ENCODE measurements around the gene EMC9. TPM values are rescaled to one million over a fixed set of nuclear protein-coding genes. Genes with fewer than 3 reads are reported as not detected.
A peak's percentile ranks its signal among the peaks of the same experiment; 100 is the strongest.

The EMC9 gene
- polyA plus RNA-seq, 3 donors, result 6.4 to 9.4 (median 8.5) TPM

DNA sequence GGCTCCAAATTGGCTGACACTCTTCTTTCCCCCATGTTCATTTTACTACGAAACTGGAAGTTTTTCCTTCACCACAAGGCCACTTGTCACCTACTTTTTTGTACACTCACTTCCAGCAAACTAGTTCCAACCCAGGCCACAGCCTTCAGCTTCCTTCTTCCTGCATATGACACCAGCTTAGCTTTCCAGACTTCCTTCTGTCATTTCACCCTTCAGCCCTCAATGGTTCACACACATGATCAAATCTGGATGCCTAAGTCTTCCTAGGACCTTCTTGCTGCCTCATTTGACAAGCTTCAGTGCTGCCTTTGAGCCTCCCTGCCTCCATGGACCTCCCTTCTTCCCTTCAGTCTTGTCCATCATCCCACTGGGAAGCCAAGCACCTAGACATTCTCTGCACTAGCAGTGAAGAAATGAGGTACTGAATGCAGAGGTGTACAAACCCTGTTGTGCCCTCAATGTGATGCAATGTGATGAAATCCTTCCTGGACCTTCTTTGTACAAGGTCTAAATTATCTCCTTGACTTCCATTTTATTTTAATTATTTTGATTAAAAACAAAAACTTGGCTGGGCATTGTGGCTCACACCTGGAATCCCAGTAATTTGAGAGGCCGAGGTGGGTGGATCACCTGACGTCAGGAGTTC lies 26.2 kb upstream of the EMC9 start:
- Mint-ChIP-seq H3K9me3 (peaks cover 0 to 2% (median 0%) of the 10 kb centered on the region in 7 donors), H3K4me3 (no peak overlapping the region), H3K27ac (peak overlapping the region; percentile 8 to 81 (median 71)), H3K27me3 (ENCODE audit: low read depth in 3 of 3) (peaks cover 6 to 17% (median 16%) of the 10 kb centered on the region in 3 donors), H3K36me3 (peaks cover 74 to 81% of the 10 kb centered on the region in 2 donors), H3K4me1 (peaks cover 76% of the 10 kb centered on the region)
- TF ChIP-seq CTCF (IDR thresholded peaks at IDR 0.05), result no peak
- Histone ChIP-seq H3K4me2 (replicated peaks; ENCODE audit: extremely low read depth, low read length, poor library complexity, severe bottlenecking) (no peak overlapping the region), H3K9me3 (replicated peaks in 1 of 2; ENCODE audit: control insufficient read depth in 1 of 2, insufficient read depth in 1 of 2, low read length in 2 of 2) (no peaks in the 10 kb centered on the region), H3K36me3 (replicated peaks in 1 of 2; ENCODE audit: control insufficient read depth in 1 of 2, insufficient read depth in 2 of 2, low read length in 2 of 2) (peaks cover 62 to 71% of the 10 kb centered on the region in 2 donors), H3K4me1 (ENCODE audit: control insufficient read depth in 1 of 2, insufficient read depth in 2 of 2, low read length in 2 of 2) (peaks cover 58 to 81% of the 10 kb centered on the region in 2 donors), H2AFZ (ENCODE audit: insufficient read depth, low read depth, low read length, poor library complexity, severe bottlenecking) (no peak overlapping the region), H4K20me1 (ENCODE audit: insufficient read depth, low read length) (peaks cover 72% of the 10 kb centered on the region), H3K4me3 (replicated peaks in 1 of 3; ENCODE audit: low read depth in 2 of 3, low read length in 3 of 3) (no peak overlapping the region), H3K27ac (ENCODE audit: low read depth in 1 of 2, low read length in 2 of 2) (peak overlapping the region; percentile 26 to 59), H3K9ac (ENCODE audit: insufficient read depth, low read length, poor library complexity, severe bottlenecking) (no peak overlapping the region), H3K27me3 (ENCODE audit: control insufficient read depth in 2 of 2, insufficient read depth in 2 of 2, low read length in 2 of 2) (no peaks in the 10 kb centered on the region), H3K79me2 (ENCODE audit: insufficient read depth, low read length) (peaks cover 23% of the 10 kb centered on the region)
- peak; percentile 23 to 35 (median 29) for DNase-seq
- 69% methylated on average over 3 of the region's 3 CpGs for WGBS (ENCODE audit: insufficient coverage)
- intact Hi-C loops (cut with micrococcal nuclease), result no loop called here

- H3K27me3 Mint-ChIP-seq (ENCODE audit: low read depth in 3 of 3), result peaks cover 3 to 6% (median 4%) of the 10 kb centered on the region in 3 donors
- WGBS (ENCODE audit: insufficient coverage), result no CpG with 5 or more reads among the region's 5 CpGs
- peaks cover 0 to under 1% (median 0%) of the 10 kb centered on the region in 7 donors for H3K9me3 Mint-ChIP-seq
- no peak overlapping the region for H2AFZ ChIP-seq (ENCODE audit: insufficient read depth, low read depth, low read length, poor library complexity, severe bottlenecking)
- no peak overlapping the region for H3K4me2 ChIP-seq (replicated peaks; ENCODE audit: extremely low read depth, low read length, poor library complexity, severe bottlenecking)
- no peaks in the 10 kb centered on the region for H3K9me3 ChIP-seq (replicated peaks in 1 of 2; ENCODE audit: control insufficient read depth in 1 of 2, insufficient read depth in 1 of 2, low read length in 2 of 2)
- H4K20me1 ChIP-seq (ENCODE audit: insufficient read depth, low read length), result peaks cover 70% of the 10 kb centered on the region
- peaks cover 71% of the 10 kb centered on the region for H3K4me1 Mint-ChIP-seq
- no peak overlapping the region for H3K9ac ChIP-seq (ENCODE audit: insufficient read depth, low read length, poor library complexity, severe bottlenecking)
- H3K27me3 ChIP-seq (ENCODE audit: control insufficient read depth in 2 of 2, insufficient read depth in 2 of 2, low read length in 2 of 2), result no peaks in the 10 kb centered on the region
- H3K4me3 ChIP-seq (replicated peaks in 1 of 3; ENCODE audit: low read depth in 2 of 3, low read length in 3 of 3), result no peak overlapping the region
- H3K4me3 Mint-ChIP-seq, result no peak overlapping the region
- H3K36me3 ChIP-seq (replicated peaks in 1 of 2; ENCODE audit: control insufficient read depth in 1 of 2, insufficient read depth in 2 of 2, low read length in 2 of 2), result peaks cover 63 to 71% of the 10 kb centered on the region in 2 donors
- peaks cover 75 to 88% of the 10 kb centered on the region in 2 donors for H3K36me3 Mint-ChIP-seq
- H3K79me2 ChIP-seq (ENCODE audit: insufficient read depth, low read length), result peaks cover 40% of the 10 kb centered on the region
- peaks cover 53 to 80% of the 10 kb centered on the region in 2 donors for H3K4me1 ChIP-seq (ENCODE audit: control insufficient read depth in 1 of 2, insufficient read depth in 2 of 2, low read length in 2 of 2)
- H3K27ac Mint-ChIP-seq, result peak overlapping the region in 6 of 7 donors; percentile 40 to 82 (median 64)
- H3K27ac ChIP-seq (ENCODE audit: low read depth in 1 of 2, low read length in 2 of 2), result peak overlapping the region in 1 of 2 donors; percentile 59
- intact Hi-C loops (cut with micrococcal nuclease), result no loop called here
- TF ChIP-seq CTCF (IDR thresholded peaks at IDR 0.05), result no peak
- no peak for DNase-seq
Observed at GRCh38 chr14:24165785-24166184, 24.4 kb upstream of the EMC9 start.

Data from CD14-positive monocyte (primary cell).